ENCODE data around the gene MMP24OS.

The MMP24OS gene

GRCh38 chr20:35232575-35232974, 45.3 kb downstream of the MMP24OS start:
- no peak overlapping the region for H3K4me3 ChIP-seq (ENCODE audit: low read depth, low read length)
- TF ChIP-seq CTCF (IDR thresholded peaks at IDR 0.05; ENCODE audit: low read depth, low read length, missing control alignments): no peak
- no peak for DNase-seq (ENCODE audit: low read depth)

DNA sequence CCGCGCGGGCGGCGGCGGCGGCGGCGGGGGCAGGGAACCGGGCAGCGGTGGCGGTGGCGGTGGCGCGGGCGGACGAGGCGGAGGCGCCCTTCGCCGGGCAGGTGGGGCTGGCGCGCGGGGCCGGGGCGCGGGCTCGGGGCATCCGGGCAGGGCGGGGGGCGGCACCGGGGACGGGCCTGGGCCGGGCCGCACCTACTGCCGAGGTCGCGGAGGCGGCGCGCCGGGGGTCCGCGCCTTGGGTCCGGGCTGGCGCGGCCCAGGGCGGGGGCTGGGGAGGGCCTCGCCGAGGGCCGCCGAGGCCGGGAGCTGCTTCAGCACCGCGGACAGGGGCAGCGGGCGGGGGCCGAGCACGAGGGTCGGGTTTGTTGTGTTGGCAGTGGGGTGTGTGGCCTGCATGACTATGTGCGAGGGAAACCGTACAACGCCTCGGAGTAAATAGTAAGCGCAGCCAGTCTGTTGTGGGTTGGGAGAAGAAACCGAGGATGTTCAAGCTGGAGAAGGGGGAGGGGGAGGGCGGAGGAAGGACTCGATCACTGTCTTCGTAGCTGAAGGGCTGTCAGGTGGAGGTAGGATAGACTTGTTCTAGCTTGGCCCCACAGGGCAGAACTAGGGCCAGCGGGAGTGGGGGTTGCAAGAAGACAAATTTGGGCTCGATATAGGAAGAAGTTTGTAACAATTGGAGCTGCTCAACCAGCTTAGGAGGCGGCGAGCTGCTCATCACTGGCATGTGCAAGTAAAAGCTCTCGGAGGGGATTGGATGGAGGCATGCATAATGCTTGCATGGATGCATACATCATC, 50.8 kb downstream of the MMP24OS start:
- DNase-seq (ENCODE audit: low read depth): no peak
- no peak for TF ChIP-seq CTCF (IDR thresholded peaks at IDR 0.05; ENCODE audit: low read depth, low read length, missing control alignments)
- H3K4me3 ChIP-seq (ENCODE audit: low read depth, low read length): no peak overlapping the region
